ENCODE measurements around the gene FGD6. TPM values are rescaled to one million over a fixed set of nuclear protein-coding genes. Genes with fewer than 3 reads are reported as not detected.

FGD6 gene
- total and polyA plus RNA-seq, 7 donors: 4.2 to 56.6 (median 40.2) TPM

GRCh38 chr12:95169368-95169767, 47.9 kb downstream of the FGD6 start:
- peaks cover 0 to 9% (median 3%) of the 10 kb centered on the region in 4 donors for H3K36me3 ChIP-seq
- WGBS, 2 donors: 21 to 55% methylated on average over 4 of the region's 4 CpGs
- H3K27ac ChIP-seq: peak overlapping the region in 2 of 4 donors; percentile 17 to 45
- H3K4me1 ChIP-seq: peaks cover 0 to 30% (median 28%) of the 10 kb centered on the region in 4 donors
- intact Hi-C loops (cut with DNase I): no loop called here
- no peak for TF ChIP-seq POLR2A (IDR thresholded peaks at IDR 0.05)
- TF ChIP-seq POLR2AphosphoS5 (IDR thresholded peaks at IDR 0.05): no peak
- TF ChIP-seq CTCF (IDR thresholded peaks at IDR 0.05): no peak
- no peak for TF ChIP-seq EP300 (IDR thresholded peaks at IDR 0.05)
- no peaks in the 10 kb centered on the region for H3K27me3 ChIP-seq
- no peak for DNase-seq
- no peaks in the 10 kb centered on the region for H3K9me3 ChIP-seq
- no peak overlapping the region for H3K4me3 ChIP-seq

GRCh38 chr12:95168746-95169145, 48.5 kb downstream of the FGD6 start:
- no peak for DNase-seq
- WGBS, 2 donors: 49 to 82% methylated on average over 2 of the region's 2 CpGs
- H3K36me3 ChIP-seq: peaks cover 0 to 9% (median 3%) of the 10 kb centered on the region in 4 donors
- no peaks in the 10 kb centered on the region for H3K9me3 ChIP-seq
- no peak overlapping the region for H3K4me3 ChIP-seq
- H3K4me1 ChIP-seq: peaks cover 0 to 27% (median 25%) of the 10 kb centered on the region in 4 donors
- intact Hi-C loops (cut with DNase I): no loop called here
- H3K27ac ChIP-seq: peak overlapping the region in 1 of 4 donors; percentile 1
- no peaks in the 10 kb centered on the region for H3K27me3 ChIP-seq
- no peak for TF ChIP-seq POLR2AphosphoS5 (IDR thresholded peaks at IDR 0.05)
- no peak for TF ChIP-seq CTCF (IDR thresholded peaks at IDR 0.05)
- no peak for TF ChIP-seq EP300 (IDR thresholded peaks at IDR 0.05)
- TF ChIP-seq POLR2A (IDR thresholded peaks at IDR 0.05): no peak

GRCh38 chr12:95164656-95165055, 52.6 kb downstream of the FGD6 start:
- intact Hi-C loops (cut with DNase I): loop anchor here (5.0 kb wide), 1 partner anchor 47 kb away; no protein-coding TSS in a partner anchor
- H3K9me3 ChIP-seq: no peaks in the 10 kb centered on the region

GRCh38 chr12:95158919-95159318, 58.3 kb downstream of the FGD6 start:
- no peaks in the 10 kb centered on the region for H3K36me3 ChIP-seq
- H3K27me3 ChIP-seq: no peaks in the 10 kb centered on the region
- DNase-seq: no peak
- WGBS, 2 donors: 66 to 91% methylated on average over 3 of the region's 3 CpGs
- no peak overlapping the region for H3K27ac ChIP-seq
- H3K4me1 ChIP-seq: peaks cover 0 to 28% (median 14%) of the 10 kb centered on the region in 4 donors
- no peaks in the 10 kb centered on the region for H3K9me3 ChIP-seq
- H3K4me3 ChIP-seq: no peak overlapping the region
- TF ChIP-seq POLR2A (IDR thresholded peaks at IDR 0.05) (no peak), POLR2AphosphoS5 (IDR thresholded peaks at IDR 0.05) (no peak), CTCF (IDR thresholded peaks at IDR 0.05) (no peak), EP300 (IDR thresholded peaks at IDR 0.05) (no peak)
- intact Hi-C loops (cut with DNase I): no loop called here

More at GRCh38 chr12:95164656-95165055, 52.6 kb downstream of the FGD6 start:
- no peak for DNase-seq
- 96% methylated on average over 2 of the region's 2 CpGs for WGBS, 2 donors
- Histone ChIP-seq H3K36me3 (peaks cover 0 to under 1% (median 0%) of the 10 kb centered on the region in 4 donors), H3K4me1 (peaks cover 0 to 23% (median 21%) of the 10 kb centered on the region in 4 donors), H3K27me3 (no peaks in the 10 kb centered on the region), H3K27ac (peak overlapping the region in 3 of 4 donors; percentile 42 to 73 (median 56)), H3K4me3 (no peak overlapping the region)
- TF ChIP-seq POLR2A (IDR thresholded peaks at IDR 0.05) (no peak), CTCF (IDR thresholded peaks at IDR 0.05) (no peak), POLR2AphosphoS5 (IDR thresholded peaks at IDR 0.05) (no peak), EP300 (IDR thresholded peaks at IDR 0.05) (no peak)

GRCh38 chr12:95151821-95152220, 65.4 kb downstream of the FGD6 start:
- Histone ChIP-seq H3K4me3 (no peak overlapping the region), H3K36me3 (peaks cover 0 to 16% (median 2%) of the 10 kb centered on the region in 4 donors), H3K27me3 (no peaks in the 10 kb centered on the region), H3K27ac (no peak overlapping the region), H3K4me1 (no peaks in the 10 kb centered on the region), H3K9me3 (no peaks in the 10 kb centered on the region)
- TF ChIP-seq POLR2A (IDR thresholded peaks at IDR 0.05) (no peak), POLR2AphosphoS5 (IDR thresholded peaks at IDR 0.05) (no peak), CTCF (IDR thresholded peaks at IDR 0.05) (no peak), EP300 (IDR thresholded peaks at IDR 0.05) (no peak)
- intact Hi-C loops (cut with DNase I): no loop called here
- 90 to 92% methylated on average over 2 of the region's 2 CpGs for WGBS, 2 donors
- DNase-seq: no peak

All from sigmoid colon (tissue), 7 donors.